Measurements from ENCODE around the gene SMARCA4.
A peak's percentile ranks its signal among the peaks of the same experiment; 100 is the strongest.

The SMARCA4 gene

DNA sequence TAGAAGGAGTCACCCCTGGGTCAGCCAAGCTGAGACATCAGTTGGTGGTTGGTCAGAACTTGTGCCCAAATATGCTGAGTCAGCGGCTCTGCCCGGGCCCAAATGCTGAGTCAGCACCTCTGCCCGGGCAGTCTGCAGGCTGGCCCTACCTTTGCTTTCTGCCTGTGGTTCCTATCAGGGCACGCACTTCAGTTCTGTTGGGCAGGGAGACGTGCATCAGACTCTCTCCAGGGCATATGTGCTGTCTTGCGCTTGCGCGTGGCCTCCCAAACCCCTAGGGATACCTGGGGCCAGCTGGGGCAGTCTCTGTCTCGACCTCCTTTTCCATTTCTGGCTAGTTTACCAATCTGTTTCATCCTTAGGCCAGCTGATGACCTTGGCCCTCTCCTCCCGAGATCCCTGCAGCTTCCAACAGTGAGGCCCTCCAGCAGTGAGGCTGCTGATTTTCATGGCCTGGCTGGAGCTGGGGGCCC lies 104.0 kb downstream of the SMARCA4 start:
- no peaks in the 10 kb centered on the region for H3K9me3 ChIP-seq (ENCODE audit: control insufficient read depth, insufficient read depth, low read depth, low read length)
- TF ChIP-seq ZIC2 (tag by site-specific recombination; IDR thresholded peaks at IDR 0.05) (peak; percentile 62), AEBP2 (tag by site-specific recombination; IDR thresholded peaks at IDR 0.05; ENCODE audit: borderline replicate concordance) (no peak), ZBTB8A (tag by site-specific recombination; IDR thresholded peaks at IDR 0.05) (0 out of 2 replicates have a peak, but pooled peaks have one; percentile 25)
- no peak overlapping the region for H3K4me3 ChIP-seq (ENCODE audit: low read depth, low read length)
- ChIA-PET CTCF (interaction anchor here (0.6 to 1.0 kb wide), 2 partner anchors 29 to 65 kb away, joined by 3 to 6 read pairs; no protein-coding TSS in a partner anchor), POLR2A (no interaction called here)
- H3K27ac ChIP-seq (ENCODE audit: extremely low read depth, low read depth, low read length) = no peak overlapping the region
- H3K4me1 ChIP-seq (ENCODE audit: control insufficient read depth, insufficient read depth, low read length) = no peaks in the 10 kb centered on the region
- H3K36me3 ChIP-seq (ENCODE audit: control insufficient read depth in 2 of 2, insufficient read depth in 1 of 2, low read length in 2 of 2) = peaks cover 8 to 51% of the 10 kb centered on the region in 2 experiments; a peak in 2 of 3 replicates

DNA sequence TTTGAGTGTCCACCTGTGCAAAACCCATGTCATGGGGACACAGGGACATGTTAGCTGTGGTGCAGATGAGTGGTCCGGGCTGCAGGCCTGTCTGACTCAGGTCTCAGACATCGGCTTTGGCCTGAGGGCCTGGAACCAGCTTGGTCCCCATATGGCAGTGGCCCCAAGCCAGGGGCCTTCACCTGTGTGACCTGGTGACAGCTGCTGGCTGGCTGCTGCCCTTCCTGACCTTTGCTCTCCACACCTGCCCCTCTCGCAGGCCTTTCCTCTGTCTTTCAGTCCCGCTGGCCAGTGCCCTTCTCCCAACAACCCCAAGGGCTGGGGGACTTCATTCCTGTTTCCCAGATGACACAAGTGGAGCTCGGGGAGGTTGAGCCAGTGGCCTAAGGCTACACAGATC lies 105.5 kb downstream of the SMARCA4 start:
- ChIA-PET CTCF (interaction anchor here (0.6 kb wide), 1 partner anchor 43 kb away, joined by 3 read pairs; no protein-coding TSS in a partner anchor), POLR2A (no interaction called here)
- H3K9me3 ChIP-seq (ENCODE audit: control insufficient read depth, insufficient read depth, low read depth, low read length) = no peaks in the 10 kb centered on the region
- H3K36me3 ChIP-seq (ENCODE audit: control insufficient read depth in 2 of 2, insufficient read depth in 1 of 2, low read length in 2 of 2) = peaks cover 8 to 38% of the 10 kb centered on the region in 2 experiments; a peak in 2 of 3 replicates
- TF ChIP-seq, protein P1, sequence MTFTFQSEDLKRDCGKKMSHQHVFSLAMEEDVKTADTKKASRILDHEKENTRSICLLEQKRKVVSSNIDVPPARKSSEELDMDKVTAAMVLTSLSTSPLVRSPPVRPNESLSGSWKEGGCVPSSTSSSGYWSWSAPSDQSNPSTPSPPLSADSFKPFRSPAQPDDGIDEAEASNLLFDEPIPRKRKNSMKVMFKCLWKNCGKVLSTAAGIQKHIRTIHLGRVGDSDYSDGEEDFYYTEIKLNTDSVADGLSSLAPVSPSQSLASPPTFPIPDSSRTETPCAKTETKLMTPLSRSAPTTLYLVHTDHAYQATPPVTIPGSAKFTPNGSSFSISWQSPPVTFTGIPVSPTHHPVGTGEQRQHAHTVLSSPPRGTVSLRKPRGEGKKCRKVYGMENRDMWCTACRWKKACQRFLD (tag by site-specific recombination; IDR thresholded peaks at IDR 0.05) = no peak
- TF ChIP-seq, protein P2, sequence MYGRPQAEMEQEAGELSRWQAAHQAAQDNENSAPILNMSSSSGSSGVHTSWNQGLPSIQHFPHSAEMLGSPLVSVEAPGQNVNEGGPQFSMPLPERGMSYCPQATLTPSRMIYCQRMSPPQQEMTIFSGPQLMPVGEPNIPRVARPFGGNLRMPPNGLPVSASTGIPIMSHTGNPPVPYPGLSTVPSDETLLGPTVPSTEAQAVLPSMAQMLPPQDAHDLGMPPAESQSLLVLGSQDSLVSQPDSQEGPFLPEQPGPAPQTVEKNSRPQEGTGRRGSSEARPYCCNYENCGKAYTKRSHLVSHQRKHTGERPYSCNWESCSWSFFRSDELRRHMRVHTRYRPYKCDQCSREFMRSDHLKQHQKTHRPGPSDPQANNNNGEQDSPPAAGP (tag by site-specific recombination; IDR thresholded peaks at IDR 0.05) = no peak
- TF ChIP-seq ZNF214 (tag by site-specific recombination; IDR thresholded peaks at IDR 0.05; ENCODE audit: borderline replicate concordance) (no peak), ZSCAN5A (tag by site-specific recombination; IDR thresholded peaks at IDR 0.05) (no peak), BCL11A (tag by site-specific recombination; IDR thresholded peaks at IDR 0.05; ENCODE audit: low read depth) (no peak), ZNF138 (tag by site-specific recombination; IDR thresholded peaks at IDR 0.05; ENCODE audit: borderline replicate concordance) (no peak), ZNF585B (tag by site-specific recombination; IDR thresholded peaks at IDR 0.05) (no peak), ZNF398 (tag by site-specific recombination; IDR thresholded peaks at IDR 0.05) (no peak), SP2 (tag by site-specific recombination; IDR thresholded peaks at IDR 0.05) (no peak), BCL11B (tag by site-specific recombination; IDR thresholded peaks at IDR 0.05; ENCODE audit: low read depth) (no peak), KLF8 (tag by site-specific recombination; IDR thresholded peaks at IDR 0.05) (no peak), REPIN1 (tag by site-specific recombination; IDR thresholded peaks at IDR 0.05; ENCODE audit: low read depth) (no peak), ZNF223 (tag by site-specific recombination; IDR thresholded peaks at IDR 0.05) (no peak), ZNF785 (tag by site-specific recombination; IDR thresholded peaks at IDR 0.05) (no peak), ZSCAN18 (tag by site-specific recombination; IDR thresholded peaks at IDR 0.05) (no peak), ZNF670 (tag by site-specific recombination; IDR thresholded peaks at IDR 0.05; ENCODE audit: low read depth) (no peak)
- TF ChIP-seq, protein P3, sequence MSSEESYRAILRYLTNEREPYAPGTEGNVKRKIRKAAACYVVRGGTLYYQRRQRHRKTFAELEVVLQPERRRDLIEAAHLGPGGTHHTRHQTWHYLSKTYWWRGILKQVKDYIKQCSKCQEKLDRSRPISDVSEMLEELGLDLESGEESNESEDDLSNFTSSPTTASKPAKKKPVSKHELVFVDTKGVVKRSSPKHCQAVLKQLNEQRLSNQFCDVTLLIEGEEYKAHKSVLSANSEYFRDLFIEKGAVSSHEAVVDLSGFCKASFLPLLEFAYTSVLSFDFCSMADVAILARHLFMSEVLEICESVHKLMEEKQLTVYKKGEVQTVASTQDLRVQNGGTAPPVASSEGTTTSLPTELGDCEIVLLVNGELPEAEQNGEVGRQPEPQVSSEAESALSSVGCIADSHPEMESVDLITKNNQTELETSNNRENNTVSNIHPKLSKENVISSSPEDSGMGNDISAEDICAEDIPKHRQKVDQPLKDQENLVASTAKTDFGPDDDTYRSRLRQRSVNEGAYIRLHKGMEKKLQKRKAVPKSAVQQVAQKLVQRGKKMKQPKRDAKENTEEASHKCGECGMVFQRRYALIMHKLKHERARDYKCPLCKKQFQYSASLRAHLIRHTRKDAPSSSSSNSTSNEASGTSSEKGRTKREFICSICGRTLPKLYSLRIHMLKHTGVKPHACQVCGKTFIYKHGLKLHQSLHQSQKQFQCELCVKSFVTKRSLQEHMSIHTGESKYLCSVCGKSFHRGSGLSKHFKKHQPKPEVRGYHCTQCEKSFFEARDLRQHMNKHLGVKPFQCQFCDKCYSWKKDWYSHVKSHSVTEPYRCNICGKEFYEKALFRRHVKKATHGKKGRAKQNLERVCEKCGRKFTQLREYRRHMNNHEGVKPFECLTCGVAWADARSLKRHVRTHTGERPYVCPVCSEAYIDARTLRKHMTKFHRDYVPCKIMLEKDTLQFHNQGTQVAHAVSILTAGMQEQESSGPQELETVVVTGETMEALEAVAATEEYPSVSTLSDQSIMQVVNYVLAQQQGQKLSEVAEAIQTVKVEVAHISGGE (tag by site-specific recombination; conservative IDR thresholded peaks at IDR 0.05; ENCODE audit: low read depth) = no peak
- TF ChIP-seq, protein P4, sequence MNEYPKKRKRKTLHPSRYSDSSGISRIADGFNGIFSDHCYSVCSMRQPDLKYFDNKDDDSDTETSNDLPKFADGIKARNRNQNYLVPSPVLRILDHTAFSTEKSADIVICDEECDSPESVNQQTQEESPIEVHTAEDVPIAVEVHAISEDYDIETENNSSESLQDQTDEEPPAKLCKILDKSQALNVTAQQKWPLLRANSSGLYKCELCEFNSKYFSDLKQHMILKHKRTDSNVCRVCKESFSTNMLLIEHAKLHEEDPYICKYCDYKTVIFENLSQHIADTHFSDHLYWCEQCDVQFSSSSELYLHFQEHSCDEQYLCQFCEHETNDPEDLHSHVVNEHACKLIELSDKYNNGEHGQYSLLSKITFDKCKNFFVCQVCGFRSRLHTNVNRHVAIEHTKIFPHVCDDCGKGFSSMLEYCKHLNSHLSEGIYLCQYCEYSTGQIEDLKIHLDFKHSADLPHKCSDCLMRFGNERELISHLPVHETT (tag by site-specific recombination; IDR thresholded peaks at IDR 0.05) = no peak
- H3K4me3 ChIP-seq (ENCODE audit: low read depth, low read length) = no peak overlapping the region
- H3K27ac ChIP-seq (ENCODE audit: extremely low read depth, low read depth, low read length) = no peak overlapping the region
- H3K4me1 ChIP-seq (ENCODE audit: control insufficient read depth, insufficient read depth, low read length) = no peaks in the 10 kb centered on the region

Measured in HEK293 (cell line).